Lung (tissue), 12 donors: ENCODE measurements around the gene JAK1. TPM values are rescaled to one million over a fixed set of nuclear protein-coding genes. Genes with fewer than 3 reads are reported as not detected.

Source experiments
- ATAC-seq: fragments of 200-7000 bp; cut with Tn5 transposase; one replicate; pipeline ENCODE4 v1.9.1; 2020; ENCODE audit warnings: moderate number of reproducible peaks; ENCODE audit not compliant: insufficient read depth, low FRiP score
- DNase-seq, 3 donors: peaks; one replicate each; pipeline ENCODE4 v3.0.0-alpha.2; 2013 to 2017
- H3K27ac ChIP-seq, 2 donors: one replicate each; pipeline ENCODE4 v1.5.1; 2013; ENCODE audit warnings: mild to moderate bottlenecking in 2 of 2, moderate library complexity in 2 of 2, control low read depth in 1 of 2, inconsistent platforms in 1 of 2, low read depth in 1 of 2, low read length in 1 of 2
- H3K27me3 ChIP-seq, 3 donors: one replicate each; pipeline ENCODE4 v1.5.1; 2013; ENCODE audit warnings: low read length in 2 of 3; ENCODE audit not compliant: control insufficient read depth in 3 of 3, insufficient read depth in 3 of 3
- H3K36me3 ChIP-seq, 4 donors: one replicate each; pipeline ENCODE4 v1.5.1; 2013; ENCODE audit warnings: low read length in 4 of 4, mild to moderate bottlenecking in 1 of 4, moderate library complexity in 1 of 4; ENCODE audit not compliant: control insufficient read depth in 4 of 4, insufficient read depth in 4 of 4
- H3K4me1 ChIP-seq, 5 donors: one replicate each; pipeline ENCODE4 v1.5.1; 2013; ENCODE audit warnings: low read length in 5 of 5, mild to moderate bottlenecking in 2 of 5, moderate library complexity in 1 of 5; ENCODE audit not compliant: control insufficient read depth in 5 of 5, insufficient read depth in 5 of 5
- H3K4me3 ChIP-seq: one replicate; pipeline ENCODE4 v1.5.1; 2013; ENCODE audit warnings: mild to moderate bottlenecking, control low read depth, moderate library complexity
- H3K9ac ChIP-seq, 2 donors: one replicate each; pipeline ENCODE4 v1.5.1; 2013; ENCODE audit warnings: low read length in 2 of 2, control low read depth in 1 of 2; ENCODE audit not compliant: insufficient read depth in 1 of 2
- H3K9me3 ChIP-seq, 4 donors: one replicate each; pipeline ENCODE4 v1.5.1; 2013; ENCODE audit warnings: low read length in 3 of 4, mild to moderate bottlenecking in 1 of 4, moderate library complexity in 1 of 4; ENCODE audit not compliant: control insufficient read depth in 4 of 4, insufficient read depth in 3 of 4
- CTCF ChIP-seq: IDR thresholded peaks from 2 replicates; pipeline ENCODE4 v1.5.1; 2012; ENCODE audit warnings: mild to moderate bottlenecking; ENCODE audit errors: control extremely low read depth, extremely low read depth
- WGBS, 2 donors: extraction: QIAGEN DNeasy Blood & Tissue Kit; methylation state at CpG; one replicate each; pipeline ENCODE4 v1.1.7; 2013; 5-methylcytosine and 5-hydroxymethylcytosine counted together
- polyA plus RNA-seq, 2 donors: library from polyadenylated mRNA; stranded (reverse); fragments of 200-250 nt; gene quantifications; one replicate each; pipeline ENCODE4 v1.2.1, GENCODE V29; 2013
- total RNA-seq, 2 donors: library from RNA; depleted of rRNA in 1 of 2; stranded (reverse); fragments of >200 nt in 1 of 2; gene quantifications; one replicate each; pipeline ENCODE4 v1.2.1, GENCODE V29; 2014 to 2021
- donor health status: control.
- donor health status: control.
- donor health status: Bipolar disorder and iron deficiency.
- donor health status: healthy.
- donor health status: DM: yes; HTN: yes; CAD: no.

JAK1 gene
- total and polyA plus RNA-seq, 4 donors = 26.7 to 162 (median 116) TPM

- peak; percentile 7 for ATAC-seq
- DNase-seq = no peak
- WGBS, 2 donors = 56 to 69% methylated on average over 5 of the region's 5 CpGs
- Histone ChIP-seq H3K36me3 (no peaks in the 10 kb centered on the region), H3K9ac (no peak overlapping the region), H3K27me3 (no peaks in the 10 kb centered on the region), H3K27ac (peak overlapping the region in 1 of 2 donors; percentile 8), H3K4me3 (no peak overlapping the region), H3K4me1 (peaks cover 9 to 36% (median 25%) of the 10 kb centered on the region in 5 donors), H3K9me3 (no peaks in the 10 kb centered on the region)
- TF ChIP-seq CTCF = no peak
These were observed 73.5 kb downstream of the JAK1 start for GRCh38 chr1:64892576-64893573.

DNA sequence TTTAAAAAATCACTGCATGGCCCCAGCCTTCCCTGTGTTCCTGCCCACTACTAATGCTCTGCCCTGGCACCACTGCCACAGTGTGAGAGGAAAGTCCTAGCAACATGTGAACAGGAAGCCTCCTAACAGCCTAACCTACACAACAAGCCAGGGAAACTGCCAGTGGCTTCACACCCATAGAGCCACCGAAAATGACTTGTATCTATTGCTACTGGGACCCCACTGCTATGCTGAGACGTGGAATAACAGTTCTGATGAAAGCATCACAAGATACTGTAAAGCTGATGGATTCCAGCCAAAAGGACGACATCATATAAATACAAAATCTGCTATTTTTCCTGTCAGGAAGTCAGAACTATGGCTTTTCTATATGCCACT is 74.9 kb downstream of the JAK1 start:
- Histone ChIP-seq H3K4me1 (peaks cover 9 to 36% (median 25%) of the 10 kb centered on the region in 5 donors), H3K9ac (no peak overlapping the region), H3K27me3 (no peaks in the 10 kb centered on the region), H3K27ac (peak overlapping the region; percentile 29 to 55), H3K4me3 (no peak overlapping the region), H3K36me3 (no peaks in the 10 kb centered on the region), H3K9me3 (no peaks in the 10 kb centered on the region)
- peak in 2 of 3 donors; percentile 65 to 73 for DNase-seq
- no peak for ATAC-seq
- 14 to 28% methylated on average over 3 of the region's 3 CpGs for WGBS, 2 donors
- TF ChIP-seq CTCF = no peak

GRCh38 chr1:64890699-64891447 is 75.5 kb downstream of the JAK1 start:
- Histone ChIP-seq H3K27ac (peak overlapping the region in 1 of 2 donors; percentile 29), H3K4me1 (peaks cover 9 to 36% (median 25%) of the 10 kb centered on the region in 5 donors), H3K36me3 (no peaks in the 10 kb centered on the region), H3K9ac (peak overlapping the region in 1 of 2 donors; percentile 11), H3K9me3 (no peaks in the 10 kb centered on the region), H3K4me3 (no peak overlapping the region), H3K27me3 (no peaks in the 10 kb centered on the region)
- WGBS, 2 donors = 59 to 72% methylated on average over 10 of the region's 10 CpGs
- no peak for TF ChIP-seq CTCF
- peak in 2 of 3 donors; percentile 49 to 60 for DNase-seq
- ATAC-seq = no peak
